ENCODE results near the gene RHBDL2. TPM values are rescaled to one million over a fixed set of nuclear protein-coding genes. Genes with fewer than 3 reads are reported as not detected.

RHBDL2 gene
- total RNA-seq, 4 donors from 2014 or later = 0.66 TPM; not detected in 3

DNA sequence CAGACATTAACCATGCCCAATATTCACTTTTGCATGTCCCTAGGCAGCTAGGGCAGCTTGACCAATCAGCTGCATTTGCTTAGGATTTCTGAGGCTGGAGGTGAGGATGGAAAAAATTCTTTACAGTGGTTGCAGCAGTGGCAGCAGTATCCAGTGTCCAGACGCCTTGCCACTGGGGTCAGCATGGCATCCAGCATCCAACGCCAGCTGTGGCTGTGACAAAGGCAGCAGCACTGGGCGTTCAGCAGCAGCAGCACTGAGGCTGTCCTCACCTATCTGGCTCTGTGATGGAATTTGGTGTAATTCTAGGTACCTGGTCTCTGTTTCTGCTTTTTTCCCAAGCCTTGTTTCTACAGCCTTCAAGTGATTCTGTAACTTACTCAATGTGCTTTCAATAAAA is 15.5 kb downstream of the RHBDL2 start:
- Histone ChIP-seq H3K4me3 (no peak overlapping the region), H3K9me3 (no peaks in the 10 kb centered on the region), H3K4me1 (no peaks in the 10 kb centered on the region), H3K27me3 (no peaks in the 10 kb centered on the region), H3K36me3 (no peaks in the 10 kb centered on the region), H3K27ac (no peak overlapping the region)
- DNase-seq = no peak
- TF ChIP-seq CTCF (IDR thresholded peaks at IDR 0.05) (no peak), POLR2A (IDR thresholded peaks at IDR 0.05) (no peak)

DNA sequence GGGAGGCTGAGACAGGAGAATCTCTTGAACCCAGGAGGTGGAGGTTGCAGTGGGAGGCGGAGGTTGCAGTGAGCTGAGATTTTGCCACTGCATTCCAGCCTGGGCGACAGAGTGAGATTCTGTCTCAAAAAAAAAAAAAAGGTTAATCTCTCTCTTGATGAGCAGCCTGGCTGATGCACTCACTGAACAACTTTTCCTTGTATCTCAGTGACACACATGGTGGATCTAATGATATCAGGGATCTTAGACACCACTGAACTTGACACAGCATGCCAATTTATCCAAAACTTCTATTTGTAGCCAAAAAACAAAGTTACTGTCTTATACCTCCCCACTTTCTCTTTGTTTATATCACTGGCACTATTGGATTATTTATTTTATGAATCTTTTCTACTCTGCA is 16.2 kb downstream of the RHBDL2 start:
- DNase-seq = no peak
- TF ChIP-seq CTCF (IDR thresholded peaks at IDR 0.05) = no peak
- TF ChIP-seq POLR2A (IDR thresholded peaks at IDR 0.05) = no peak
- Histone ChIP-seq H3K27ac (no peak overlapping the region), H3K4me1 (no peaks in the 10 kb centered on the region), H3K9me3 (no peaks in the 10 kb centered on the region), H3K4me3 (no peak overlapping the region), H3K27me3 (no peaks in the 10 kb centered on the region), H3K36me3 (no peaks in the 10 kb centered on the region)

- Histone ChIP-seq H3K4me3 (no peak overlapping the region), H3K36me3 (no peaks in the 10 kb centered on the region), H3K27ac (no peak overlapping the region), H3K9me3 (no peaks in the 10 kb centered on the region), H3K27me3 (no peaks in the 10 kb centered on the region), H3K4me1 (no peaks in the 10 kb centered on the region)
- no peak for DNase-seq
- TF ChIP-seq CTCF (IDR thresholded peaks at IDR 0.05) = no peak
Observed at GRCh38 chr1:38923607-38924006, 18.0 kb downstream of the RHBDL2 start.

DNA sequence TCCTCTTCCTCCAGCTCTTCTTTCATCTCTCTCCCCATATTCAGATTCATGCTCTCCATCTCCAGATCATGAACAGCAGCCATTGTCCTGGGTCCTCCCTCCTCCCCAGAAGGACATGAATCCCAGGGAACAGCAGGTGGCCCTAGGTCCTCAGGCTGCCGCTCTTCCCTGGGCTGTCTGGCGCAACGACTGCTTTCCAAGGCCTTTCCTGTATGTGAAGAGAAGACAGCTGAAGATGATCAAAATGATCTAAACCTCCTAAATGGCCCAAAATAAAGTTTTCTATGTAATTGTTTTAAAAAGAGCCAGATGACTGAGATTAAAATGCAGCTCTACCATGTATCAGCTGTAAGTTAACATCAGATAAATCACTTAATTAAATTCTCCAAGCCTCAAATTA is 22.5 kb downstream of the RHBDL2 start:
- H3K4me1 ChIP-seq = no peaks in the 10 kb centered on the region
- H3K4me3 ChIP-seq = no peak overlapping the region
- no peaks in the 10 kb centered on the region for H3K9me3 ChIP-seq
- no peaks in the 10 kb centered on the region for H3K27me3 ChIP-seq
- H3K36me3 ChIP-seq = no peaks in the 10 kb centered on the region
- H3K27ac ChIP-seq = no peak overlapping the region
- DNase-seq = no peak
- TF ChIP-seq CTCF (IDR thresholded peaks at IDR 0.05) (no peak), POLR2A (IDR thresholded peaks at IDR 0.05) (no peak)

GRCh38 chr1:38918568-38918967 is 23.1 kb downstream of the RHBDL2 start:
- TF ChIP-seq CTCF (IDR thresholded peaks at IDR 0.05) = no peak
- no peak for TF ChIP-seq POLR2A (IDR thresholded peaks at IDR 0.05)

GRCh38 chr1:38917772-38918171 is 23.9 kb downstream of the RHBDL2 start:
- TF ChIP-seq CTCF (IDR thresholded peaks at IDR 0.05) (no peak), POLR2A (IDR thresholded peaks at IDR 0.05) (no peak)
- Histone ChIP-seq H3K4me1 (no peaks in the 10 kb centered on the region), H3K4me3 (no peak overlapping the region), H3K27ac (no peak overlapping the region), H3K27me3 (no peaks in the 10 kb centered on the region), H3K36me3 (no peaks in the 10 kb centered on the region), H3K9me3 (no peaks in the 10 kb centered on the region)
- no peak for DNase-seq

More at GRCh38 chr1:38918568-38918967, 23.1 kb downstream of the RHBDL2 start:
- no peak for DNase-seq
- Histone ChIP-seq H3K9me3 (no peaks in the 10 kb centered on the region), H3K27ac (no peak overlapping the region), H3K36me3 (no peaks in the 10 kb centered on the region), H3K4me1 (no peaks in the 10 kb centered on the region), H3K27me3 (no peaks in the 10 kb centered on the region), H3K4me3 (no peak overlapping the region)
